Fibroblast of villous mesenchyme (primary cell): Measurements from ENCODE around the gene URB1. TPM values are rescaled to one million over a fixed set of nuclear protein-coding genes. Genes with fewer than 3 reads are reported as not detected.

Experiments
- DNase-seq: peaks from one replicate; pipeline ENCODE4 v3.0.0-alpha.2; 2010; ENCODE audit warnings: low read depth
- H3K4me3 ChIP-seq: 2 replicates; pipeline ENCODE4 v1.5.1; 2011; ENCODE audit warnings: low read depth, mild to moderate bottlenecking, low read length
- CTCF ChIP-seq: IDR thresholded peaks from 2 replicates; pipeline ENCODE4 v1.5.1; 2012; ENCODE audit warnings: low read depth, mild to moderate bottlenecking, low read length; ENCODE audit not compliant: insufficient read depth
- total RNA-seq: library from RNA; depleted of rRNA; stranded (reverse); fragments of >200 nt; gene quantifications from 2 replicates; pipeline ENCODE4 v1.2.3, GENCODE V29; 2012

The URB1 gene
- total RNA-seq, 1 donor: 37.1 TPM

GRCh38 chr21:32335601-32336575 lies 56.9 kb downstream of the URB1 start:
- H3K4me3 ChIP-seq: no peak overlapping the region
- no peak for DNase-seq
- no peak for TF ChIP-seq CTCF

- TF ChIP-seq CTCF: no peak
- no peak overlapping the region for H3K4me3 ChIP-seq
- no peak for DNase-seq
Observed at GRCh38 chr21:32334980-32335531, 57.8 kb downstream of the URB1 start.

GRCh38 chr21:32333953-32334673 lies 58.7 kb downstream of the URB1 start:
- no peak for TF ChIP-seq CTCF
- H3K4me3 ChIP-seq: no peak overlapping the region
- no peak for DNase-seq

- H3K4me3 ChIP-seq: no peak overlapping the region
- DNase-seq: no peak
- TF ChIP-seq CTCF: no peak
Observed at GRCh38 chr21:32332463-32332951, 60.3 kb downstream of the URB1 start.

GRCh38 chr21:32331444-32332305 lies 61.1 kb downstream of the URB1 start:
- DNase-seq: no peak
- H3K4me3 ChIP-seq: no peak overlapping the region
- no peak for TF ChIP-seq CTCF

- DNase-seq: no peak
- no peak overlapping the region for H3K4me3 ChIP-seq
- no peak for TF ChIP-seq CTCF
Observed at GRCh38 chr21:32330784-32331311, 62.0 kb downstream of the URB1 start.
